Activated CD8-positive, alpha-beta memory T cell treated with anti-CD3 and anti-CD28 coated beads for 36 hours (primary cell): ENCODE results near the gene MT1E. TPM values are rescaled to one million over a fixed set of nuclear protein-coding genes. Genes with fewer than 3 reads are reported as not detected.
"Not testable (repeated sequence)": the region's sequence is repeated elsewhere in the genome, so short reads cannot be mapped to it uniquely, and the experiment has no call there.

Experiments
- CTCF ChIA-PET: fragments of 350-600 bp; sonication (Branson Sonifier 250); formaldehyde crosslinking; loops from one replicate; lab custom pipeline; 2021; ENCODE audit warnings: antibody characterized with exemption; lab: Charles Lee
- POLR2A ChIA-PET: fragments of 350-600 bp; sonication (Branson Sonifier 250); formaldehyde crosslinking; loops from one replicate; lab custom pipeline; 2021; ENCODE audit warnings: antibody characterized with exemption; lab: Charles Lee
- total RNA-seq, 2 experiments: library from RNA; stranded (reverse); gene quantifications; one replicate each; pipeline ENCODE4 v1.2.3, GENCODE V29; 2021

The MT1E gene
- total RNA-seq, 2 experiments from 2014 or later = 45.0 to 49.7 TPM

DNA sequence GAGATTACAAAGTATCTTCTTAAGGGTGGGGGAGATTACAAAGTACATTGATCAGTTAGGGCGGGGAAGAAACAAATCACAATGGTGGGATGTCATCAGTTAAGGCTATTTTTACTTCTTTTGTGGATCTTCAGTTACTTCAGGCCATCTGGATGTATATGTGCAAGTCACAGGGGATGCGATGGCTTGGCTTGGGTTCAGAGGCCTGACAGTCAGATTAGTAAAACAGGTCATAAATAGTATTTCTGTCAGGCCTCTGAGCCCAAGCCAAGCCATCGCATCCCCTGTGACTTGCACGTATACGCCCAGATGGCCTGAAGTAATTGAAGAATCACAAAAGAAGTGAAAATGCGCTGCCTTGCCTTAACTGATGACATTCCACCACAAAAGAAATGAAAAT is 49.0 kb downstream of the MT1E start:
- POLR2A ChIA-PET = not testable (repeated sequence)
- CTCF ChIA-PET = interaction anchor here (1.0 kb wide), 1 partner anchor 26 kb away, joined by 3 read pairs; no protein-coding TSS in a partner anchor

DNA sequence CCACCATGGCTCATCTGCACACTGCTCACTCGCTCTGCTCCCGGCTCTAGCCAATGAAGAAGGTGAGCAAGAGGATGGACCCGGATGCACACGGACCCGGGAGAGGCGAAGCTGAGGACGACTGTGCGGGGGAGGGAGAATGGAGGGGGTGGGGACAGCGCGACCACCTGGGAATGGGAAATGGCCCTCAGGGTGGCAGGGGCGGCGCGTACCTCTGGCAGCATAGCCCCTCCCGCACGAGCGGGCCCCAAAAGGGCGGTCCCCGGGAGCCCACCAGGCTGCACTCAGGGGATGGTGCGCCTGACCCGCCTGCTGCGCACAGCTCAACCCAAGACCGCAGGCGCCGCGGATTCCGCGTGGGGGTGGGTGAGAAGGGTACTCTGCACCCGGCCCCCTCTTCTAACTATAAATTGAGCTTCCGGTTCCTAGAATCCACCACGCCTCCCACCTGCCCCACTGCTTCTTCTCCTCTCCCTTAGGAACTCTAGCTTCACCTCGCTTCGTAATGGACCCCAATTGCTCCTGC is 50.2 kb downstream of the MT1E start:
- ChIA-PET POLR2A (interaction anchor here (0.7 kb wide), 1 partner anchor 68 kb away, joined by 3 read pairs; no protein-coding TSS in a partner anchor), CTCF (interaction anchor here (0.9 to 1.2 kb wide), 2 partner anchors 8 to 11 kb away, joined by 3 read pairs; no protein-coding TSS in a partner anchor)

Other genes starting within 250 kb of the MT1E start
- 10 to 100 TPM; 56.7 to 56.9 TPM for gene AMFR, start 200.2 kb upstream of the MT1E start, total RNA-seq
- gene NUDT21, start 174.4 kb upstream of the MT1E start, total RNA-seq = 100 to 1,000 TPM; 349 to 353 TPM
- gene OGFOD1, start 174.2 kb upstream of the MT1E start, total RNA-seq = 10 to 100 TPM; 92.8 to 98.3 TPM
- 10 to 100 TPM; 10.7 to 14.0 TPM for gene BBS2, start 105.8 kb upstream of the MT1E start, total RNA-seq
- not detected for gene MT4, start 60.7 kb upstream of the MT1E start, total RNA-seq
- gene MT3, start 36.3 kb upstream of the MT1E start, total RNA-seq = 1 to 10 TPM; 2.6 to 3.1 TPM
- gene MT2A, start 17.2 kb upstream of the MT1E start, total RNA-seq = 100 to 1,000 TPM; 133 to 142 TPM
- gene MT1M, start 6.9 kb downstream of the MT1E start, total RNA-seq = not detected
- gene MT1A, start 12.9 kb downstream of the MT1E start, total RNA-seq = 1 to 10 TPM in 1 of 2 experiments, not detected in 1; 1.1 TPM
- not detected for gene MT1B, start 26.1 kb downstream of the MT1E start, total RNA-seq
- 10 to 100 TPM in 1 of 2 experiments, 1 to 10 TPM in 1; 9.6 to 10.1 TPM for gene MT1F, start 32.2 kb downstream of the MT1E start, total RNA-seq
- 10 to 100 TPM; 15.3 to 16.6 TPM for gene MT1G, start 42.3 kb downstream of the MT1E start, total RNA-seq
- 1 to 10 TPM in 1 of 2 experiments, under 1 TPM in 1; 0.63 to 1.1 TPM for gene MT1H, start 44.0 kb downstream of the MT1E start, total RNA-seq
- 10 to 100 TPM; 53.7 to 59.9 TPM for gene MT1X, start 56.7 kb downstream of the MT1E start, total RNA-seq
- gene NUP93, start 104.3 kb downstream of the MT1E start, total RNA-seq = 100 to 1,000 TPM; 160 to 165 TPM
- not detected for gene SLC12A3, start 239.4 kb downstream of the MT1E start, total RNA-seq